Skeletal muscle satellite cell (primary cell): ENCODE measurements around the gene ITGB3.
A peak's percentile ranks its signal among the peaks of the same experiment; 100 is the strongest.

Experiments
- H3K27me3 ChIP-seq: 2 replicates; pipeline ENCODE4 v1.7.0; 2013; ENCODE audit warnings: low read length; ENCODE audit not compliant: control insufficient read depth, insufficient read depth
- H3K36me3 ChIP-seq: 2 replicates; pipeline ENCODE4 v1.7.0; 2013; ENCODE audit warnings: mild to moderate bottlenecking, control low read depth, low read length; ENCODE audit not compliant: insufficient read depth
- H3K4me1 ChIP-seq: 2 replicates; pipeline ENCODE4 v1.7.0; 2013; ENCODE audit warnings: low read length; ENCODE audit not compliant: control insufficient read depth, insufficient read depth
- H3K4me2 ChIP-seq: 2 replicates; pipeline ENCODE4 v1.7.0; 2013; ENCODE audit warnings: mild to moderate bottlenecking, low read length
- H3K4me3 ChIP-seq: 2 replicates; pipeline ENCODE4 v1.7.0; 2013; ENCODE audit warnings: low read length
- H3K9ac ChIP-seq: 2 replicates; pipeline ENCODE4 v1.7.0; 2013; ENCODE audit warnings: mild to moderate bottlenecking, low read depth, low read length, moderate library complexity
- H3K9me3 ChIP-seq: replicated peaks from 2 replicates; pipeline ENCODE4 v1.7.0; 2013; ENCODE audit warnings: mild to moderate bottlenecking, control low read depth, low read length

Gene ITGB3

DNA sequence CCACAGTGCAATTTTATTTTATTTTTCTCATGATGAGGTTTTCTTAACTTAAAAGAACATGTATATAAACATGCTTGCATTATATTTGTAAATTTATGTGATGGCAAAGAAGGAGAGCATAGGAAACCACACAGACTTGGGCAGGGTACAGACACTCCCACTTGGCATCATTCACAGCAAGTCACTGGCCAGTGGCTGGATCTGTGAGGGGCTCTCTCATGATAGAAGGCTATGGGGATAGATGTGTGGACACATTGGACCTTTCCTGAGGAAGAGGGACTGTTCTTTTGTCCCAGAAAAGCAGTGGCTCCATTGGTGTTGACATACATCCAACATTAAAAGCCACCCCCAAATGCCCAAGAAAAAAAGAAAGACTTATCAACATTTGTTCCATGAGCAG is 57.8 kb downstream of the ITGB3 start:
- H3K4me1 ChIP-seq: peaks cover 19% of the 10 kb centered on the region
- H3K9ac ChIP-seq: no peak overlapping the region
- H3K4me3 ChIP-seq: no peak overlapping the region
- H3K36me3 ChIP-seq: no peaks in the 10 kb centered on the region
- no peak overlapping the region for H3K4me2 ChIP-seq
- H3K9me3 ChIP-seq: no peaks in the 10 kb centered on the region
- no peaks in the 10 kb centered on the region for H3K27me3 ChIP-seq

DNA sequence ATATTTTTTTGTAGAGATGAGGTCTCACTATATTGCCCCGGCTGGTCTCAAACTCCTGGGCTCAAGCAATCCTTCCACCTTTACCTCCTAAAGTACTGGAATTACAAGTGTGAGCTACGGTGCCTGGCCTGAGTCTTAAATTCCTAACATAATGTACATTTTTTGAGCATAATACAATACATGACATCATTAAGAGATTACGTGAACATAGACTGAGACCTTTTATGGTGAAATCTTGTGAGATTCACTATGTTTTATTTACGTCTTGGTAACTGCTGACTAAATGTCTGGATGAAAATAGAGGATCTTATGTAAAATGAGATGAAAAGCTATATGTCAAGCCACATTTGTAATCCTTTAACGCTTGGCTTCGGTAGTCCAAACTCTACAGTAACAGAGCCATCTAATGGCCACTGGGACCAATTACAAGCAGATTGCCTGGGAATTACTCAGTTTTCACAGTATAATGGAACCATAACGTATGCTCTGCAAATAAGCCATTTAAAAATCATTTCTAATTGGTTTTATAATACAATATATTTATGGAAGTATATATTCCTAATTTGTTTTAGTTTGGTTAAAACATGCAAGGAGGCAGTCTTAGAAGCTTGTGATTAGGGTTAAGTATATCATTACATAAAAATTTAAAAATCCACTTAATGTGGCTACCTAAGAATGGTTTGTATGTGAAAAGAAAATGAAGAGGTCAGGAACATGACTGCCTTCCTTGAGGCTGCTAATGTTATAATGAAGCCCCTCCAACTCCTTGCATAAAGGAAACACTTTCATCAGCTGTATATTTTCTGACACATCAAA is 62.0 kb downstream of the ITGB3 start:
- H3K4me2 ChIP-seq: peak overlapping the region; percentile 37
- H3K4me1 ChIP-seq: peaks cover 26% of the 10 kb centered on the region
- peak overlapping the region; percentile 72 for H3K9ac ChIP-seq
- H3K9me3 ChIP-seq: no peaks in the 10 kb centered on the region
- H3K4me3 ChIP-seq: no peak overlapping the region
- no peaks in the 10 kb centered on the region for H3K36me3 ChIP-seq
- no peaks in the 10 kb centered on the region for H3K27me3 ChIP-seq

DNA sequence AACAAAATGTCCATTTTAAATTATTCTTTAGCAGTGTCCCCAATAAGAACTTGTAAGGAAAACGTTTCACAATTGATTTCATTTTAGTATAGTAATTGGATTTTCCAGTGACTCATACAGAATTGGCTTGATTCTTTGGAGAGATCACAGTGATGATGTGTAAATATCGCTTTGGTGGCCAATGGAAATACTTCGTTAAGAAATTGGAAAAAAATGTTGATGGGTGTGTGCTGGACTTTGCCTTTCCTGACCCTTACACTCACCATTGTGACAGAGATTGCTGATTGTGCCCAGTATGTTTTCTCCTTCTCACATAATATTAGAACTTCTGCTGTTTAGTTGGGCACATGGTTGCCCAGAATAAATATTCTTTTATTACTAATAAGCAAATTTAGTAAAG is 62.7 kb downstream of the ITGB3 start:
- Histone ChIP-seq H3K9me3 (no peaks in the 10 kb centered on the region), H3K36me3 (no peaks in the 10 kb centered on the region), H3K4me3 (no peak overlapping the region), H3K4me1 (peaks cover 26% of the 10 kb centered on the region), H3K9ac (peak overlapping the region; percentile 72), H3K4me2 (peak overlapping the region; percentile 37), H3K27me3 (no peaks in the 10 kb centered on the region)

DNA sequence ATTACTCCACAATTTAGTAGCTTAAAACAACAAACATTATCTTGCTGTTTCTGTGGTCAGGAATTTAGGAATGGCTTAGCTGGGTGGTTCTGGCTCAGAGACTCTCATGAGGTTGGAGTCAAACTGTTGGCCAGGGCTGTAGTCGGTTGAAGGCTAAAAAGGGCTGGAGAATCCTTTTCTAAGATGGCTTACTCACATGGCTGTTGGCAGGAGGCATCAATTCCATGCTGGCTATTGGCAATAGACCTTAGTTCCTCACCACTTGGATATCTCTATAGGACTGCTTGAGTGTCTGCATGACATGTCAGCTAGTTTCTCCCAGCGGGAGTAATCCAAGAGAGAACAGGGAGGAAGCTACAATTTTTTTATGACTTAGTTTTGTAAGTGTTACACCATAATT is 63.5 kb downstream of the ITGB3 start:
- no peaks in the 10 kb centered on the region for H3K36me3 ChIP-seq
- H3K9ac ChIP-seq: no peak overlapping the region
- peaks cover 26% of the 10 kb centered on the region for H3K4me1 ChIP-seq
- H3K9me3 ChIP-seq: no peaks in the 10 kb centered on the region
- no peak overlapping the region for H3K4me3 ChIP-seq
- no peak overlapping the region for H3K4me2 ChIP-seq
- H3K27me3 ChIP-seq: no peaks in the 10 kb centered on the region

DNA sequence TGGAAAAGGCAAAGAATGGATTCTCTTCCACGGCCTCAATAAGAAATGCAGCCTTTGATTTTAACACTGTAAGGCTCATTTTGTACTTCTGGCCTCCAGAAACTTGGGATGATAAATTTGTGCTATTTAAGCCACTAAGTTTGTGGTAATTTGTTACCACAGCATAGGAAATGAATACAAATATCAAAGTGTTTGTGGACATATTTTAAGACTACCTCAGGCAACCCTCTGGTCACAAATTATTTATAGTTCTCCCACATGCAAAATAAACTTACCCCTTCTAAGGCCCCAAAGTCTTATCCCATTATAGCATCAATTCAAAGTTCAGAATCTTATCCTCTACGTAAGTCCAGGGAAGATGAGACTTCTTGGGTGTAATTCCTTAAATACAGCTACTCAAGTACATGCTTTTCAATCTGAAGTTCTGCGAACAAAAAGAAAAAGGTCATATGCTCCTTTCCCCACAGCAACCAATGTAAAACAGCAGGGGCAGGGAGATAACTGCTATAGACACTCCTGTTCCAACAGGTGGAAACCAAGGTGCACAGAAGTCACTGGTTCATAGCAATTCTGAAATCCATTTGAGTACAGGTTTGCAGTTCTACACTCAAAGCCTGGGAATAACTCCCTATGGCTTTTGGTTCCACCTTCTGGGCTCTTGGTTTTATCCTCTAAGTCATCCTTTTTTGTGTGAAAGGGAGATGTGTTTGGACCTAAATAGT is 64.7 kb downstream of the ITGB3 start:
- Histone ChIP-seq H3K9me3 (no peaks in the 10 kb centered on the region), H3K27me3 (no peaks in the 10 kb centered on the region), H3K36me3 (no peaks in the 10 kb centered on the region), H3K4me1 (peaks cover 27% of the 10 kb centered on the region), H3K9ac (no peak overlapping the region), H3K4me3 (no peak overlapping the region), H3K4me2 (no peak overlapping the region)

DNA sequence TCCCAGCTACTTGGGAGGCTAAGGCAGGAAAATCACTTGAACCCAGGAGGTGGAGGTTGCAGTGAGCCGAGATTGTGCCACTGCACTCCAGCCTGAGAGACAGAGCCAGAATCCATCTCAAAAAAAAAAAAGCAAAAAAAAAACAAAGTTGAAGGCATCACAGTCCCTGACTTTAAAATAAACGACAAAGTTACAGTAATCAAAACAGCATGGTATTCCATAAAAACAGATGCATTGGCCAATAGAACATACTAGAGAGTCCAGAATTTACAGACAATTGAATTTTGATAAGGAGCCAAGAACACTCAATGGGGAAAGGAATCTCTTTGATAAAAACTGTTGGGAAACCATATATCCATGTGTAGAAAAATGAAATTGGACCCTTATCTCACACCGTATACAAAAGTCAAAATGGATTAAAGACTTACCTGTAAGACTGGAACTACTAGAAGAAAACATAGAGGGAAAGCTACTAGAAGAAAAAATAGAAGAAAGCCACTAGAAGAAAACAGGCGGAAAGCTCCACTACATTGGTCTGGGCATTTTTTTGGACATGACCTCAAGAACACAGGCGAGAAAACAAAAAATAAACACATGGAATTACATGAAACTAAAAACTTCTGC is 67.4 kb downstream of the ITGB3 start:
- Histone ChIP-seq H3K9me3 (no peaks in the 10 kb centered on the region), H3K36me3 (no peaks in the 10 kb centered on the region), H3K4me2 (no peak overlapping the region), H3K4me1 (peaks cover 20% of the 10 kb centered on the region), H3K4me3 (no peak overlapping the region), H3K9ac (no peak overlapping the region), H3K27me3 (no peaks in the 10 kb centered on the region)

DNA sequence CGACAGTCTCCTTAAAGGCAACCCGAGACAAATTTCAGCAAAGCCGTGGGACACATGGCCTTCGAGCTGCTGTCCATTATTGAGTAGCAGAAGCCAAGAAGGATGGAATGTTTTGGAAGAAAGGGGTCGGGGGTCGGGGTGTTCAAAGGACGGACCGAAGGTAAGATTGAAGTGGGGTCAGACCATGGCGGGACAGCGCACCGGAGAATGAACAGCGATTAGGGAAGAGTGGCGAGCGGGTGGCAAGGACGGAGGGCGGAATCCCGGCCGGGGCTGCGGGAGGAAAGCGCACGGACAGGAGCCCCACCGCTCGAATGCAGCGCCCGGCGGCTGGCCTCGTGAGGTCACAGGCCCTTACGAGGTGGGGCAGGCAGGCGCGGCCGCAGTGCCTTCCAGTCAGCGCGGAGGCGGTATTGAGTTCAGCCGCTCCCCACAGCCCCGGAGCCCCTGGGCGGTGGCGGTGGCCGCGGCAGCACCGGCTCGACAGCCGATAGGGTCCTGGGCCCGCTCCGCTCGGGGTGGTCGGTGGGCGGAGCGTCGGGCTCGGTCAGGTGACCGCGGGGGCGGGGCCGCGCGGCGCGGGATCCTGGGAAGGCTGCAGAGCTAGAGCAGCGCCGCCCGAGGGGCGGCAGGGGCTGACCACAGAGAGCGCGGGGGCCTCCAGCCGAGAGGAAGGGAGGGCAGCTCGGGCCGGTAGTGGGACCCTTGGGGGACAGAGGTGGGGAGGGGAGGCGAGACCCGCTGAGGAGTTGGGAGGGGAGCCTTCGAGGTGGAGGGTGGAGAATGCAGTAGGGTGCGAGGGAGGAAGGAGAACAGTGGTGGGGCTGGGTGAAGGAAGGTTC is 70.0 kb downstream of the ITGB3 start, which contains the start of gene EFCAB13:
TSS of gene EFCAB13 (plus strand) at position 574 of the 842 bp plus-strand sequence. CDS start 4,399 bp downstream, outside the sequence.
- H3K36me3 ChIP-seq: no peaks in the 10 kb centered on the region
- H3K4me2 ChIP-seq: peak within 1 kb of the TSS; percentile 98
- peaks cover 9% of the 10 kb centered on the region for H3K4me1 ChIP-seq
- no peaks in the 10 kb centered on the region for H3K9me3 ChIP-seq
- peak within 1 kb of the TSS; percentile 81 for H3K4me3 ChIP-seq
- no peaks in the 10 kb centered on the region for H3K27me3 ChIP-seq
- H3K9ac ChIP-seq: peak within 1 kb of the TSS; percentile 84

DNA sequence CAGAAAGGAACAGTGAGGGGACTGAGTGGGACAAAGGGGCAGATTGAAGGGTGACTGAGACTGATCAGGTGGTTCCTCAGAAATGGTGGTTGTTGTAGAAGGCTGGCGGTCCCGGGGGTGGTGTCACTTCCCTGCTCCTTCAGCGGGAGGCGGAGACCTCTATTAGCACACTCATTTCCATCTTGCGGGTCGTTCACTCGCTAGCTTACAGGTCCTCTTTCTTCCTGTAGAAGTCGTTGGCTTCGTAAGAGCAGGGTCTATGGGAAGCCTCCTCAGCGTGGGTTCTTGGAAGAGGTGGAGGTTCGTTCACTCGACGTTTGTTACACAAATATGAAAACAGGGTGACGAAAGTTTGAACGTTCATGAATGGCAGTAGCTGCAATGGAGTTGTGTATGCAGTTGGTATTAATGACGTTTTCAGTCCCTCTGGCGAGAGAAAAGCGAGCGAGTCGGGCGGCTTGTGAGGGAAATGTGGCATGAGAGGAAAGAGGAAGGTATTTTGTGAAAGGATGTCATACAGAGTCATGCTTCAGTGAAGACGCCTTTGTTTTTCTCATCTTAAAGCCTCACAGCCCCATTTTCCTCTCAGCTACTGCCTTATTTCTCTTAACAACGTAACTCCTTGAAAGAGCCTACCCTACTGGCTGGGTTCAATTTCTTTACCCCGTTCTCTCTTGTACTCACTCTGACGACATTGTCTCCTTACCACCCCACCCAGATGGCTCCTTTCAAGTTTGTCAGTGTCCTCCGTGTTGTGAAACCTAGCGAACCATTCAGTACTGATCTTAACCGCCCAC is 70.8 kb downstream of the ITGB3 start:
- Histone ChIP-seq H3K4me2 (peak overlapping the region; percentile 98), H3K36me3 (no peaks in the 10 kb centered on the region), H3K4me3 (peak overlapping the region; percentile 81), H3K9ac (peak overlapping the region; percentile 84), H3K4me1 (peaks cover 9% of the 10 kb centered on the region), H3K9me3 (no peaks in the 10 kb centered on the region), H3K27me3 (no peaks in the 10 kb centered on the region)

DNA sequence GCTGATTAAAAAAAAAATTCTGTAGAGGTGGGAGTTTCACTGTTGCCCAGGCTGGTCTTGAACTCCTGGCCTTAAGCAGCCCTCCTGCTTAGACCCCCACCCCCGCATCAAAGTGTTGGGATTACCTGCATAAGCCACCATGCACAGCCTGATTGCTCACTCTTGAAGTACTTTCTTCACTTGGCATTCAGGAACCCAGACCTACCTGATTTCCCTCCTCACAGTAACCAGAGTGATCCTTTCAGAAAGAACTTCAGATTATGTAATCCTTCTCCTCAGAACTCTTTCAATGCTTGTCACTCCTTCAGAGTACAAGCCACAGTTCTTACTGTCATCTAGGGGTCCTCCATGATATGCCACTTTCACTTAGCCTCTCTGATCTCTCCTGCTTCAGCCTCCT is 71.5 kb downstream of the ITGB3 start:
- no peak overlapping the region for H3K4me3 ChIP-seq
- no peaks in the 10 kb centered on the region for H3K36me3 ChIP-seq
- no peaks in the 10 kb centered on the region for H3K9me3 ChIP-seq
- H3K4me2 ChIP-seq: no peak overlapping the region
- peaks cover 9% of the 10 kb centered on the region for H3K4me1 ChIP-seq
- H3K27me3 ChIP-seq: no peaks in the 10 kb centered on the region
- no peak overlapping the region for H3K9ac ChIP-seq

DNA sequence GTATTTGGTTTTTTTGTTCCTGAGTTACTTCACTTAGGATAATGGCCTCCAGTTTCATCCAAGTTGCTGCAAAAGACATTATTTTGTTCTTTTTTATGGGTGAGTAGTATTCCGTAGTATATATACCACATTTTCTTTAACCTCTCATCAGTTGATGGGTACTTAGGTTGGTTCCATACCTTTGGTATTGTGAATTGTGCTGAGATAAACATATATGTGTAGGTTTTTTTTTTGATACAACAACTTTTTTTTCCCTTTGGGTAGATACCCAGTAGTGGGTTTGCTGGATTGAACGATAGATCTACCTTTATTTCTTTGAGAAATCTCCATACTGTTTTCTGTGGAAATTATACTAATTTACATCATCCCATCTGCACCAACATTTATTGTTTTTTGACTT is 76.9 kb downstream of the ITGB3 start:
- no peak overlapping the region for H3K9ac ChIP-seq
- H3K4me2 ChIP-seq: no peak overlapping the region
- no peaks in the 10 kb centered on the region for H3K9me3 ChIP-seq
- H3K4me3 ChIP-seq: no peak overlapping the region
- no peaks in the 10 kb centered on the region for H3K4me1 ChIP-seq
- H3K36me3 ChIP-seq: no peaks in the 10 kb centered on the region
- H3K27me3 ChIP-seq: no peaks in the 10 kb centered on the region
